ENCODE measurements around the gene PLA2G4D.

DNA sequence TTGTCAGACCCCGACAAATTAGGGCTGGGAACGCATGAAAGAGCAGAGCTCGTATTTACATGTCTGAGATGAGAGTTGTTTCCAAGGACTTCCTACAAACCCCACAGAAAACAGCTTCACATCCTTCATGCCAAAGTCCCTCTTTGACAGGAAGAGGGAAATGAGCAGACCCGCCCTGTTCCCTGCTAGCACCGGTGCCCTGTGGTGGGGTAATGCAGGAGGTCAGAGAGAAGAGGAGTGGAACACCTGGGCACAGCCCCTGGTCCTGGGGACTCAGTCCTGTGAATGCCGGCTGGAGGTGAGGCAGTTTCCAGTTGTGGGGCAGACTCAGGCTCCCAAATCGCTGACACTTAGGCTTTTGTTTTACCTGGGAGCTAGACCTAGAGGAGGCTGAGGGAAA is 4.0 kb downstream of the PLA2G4D start:
- TF ChIP-seq, protein P1, sequence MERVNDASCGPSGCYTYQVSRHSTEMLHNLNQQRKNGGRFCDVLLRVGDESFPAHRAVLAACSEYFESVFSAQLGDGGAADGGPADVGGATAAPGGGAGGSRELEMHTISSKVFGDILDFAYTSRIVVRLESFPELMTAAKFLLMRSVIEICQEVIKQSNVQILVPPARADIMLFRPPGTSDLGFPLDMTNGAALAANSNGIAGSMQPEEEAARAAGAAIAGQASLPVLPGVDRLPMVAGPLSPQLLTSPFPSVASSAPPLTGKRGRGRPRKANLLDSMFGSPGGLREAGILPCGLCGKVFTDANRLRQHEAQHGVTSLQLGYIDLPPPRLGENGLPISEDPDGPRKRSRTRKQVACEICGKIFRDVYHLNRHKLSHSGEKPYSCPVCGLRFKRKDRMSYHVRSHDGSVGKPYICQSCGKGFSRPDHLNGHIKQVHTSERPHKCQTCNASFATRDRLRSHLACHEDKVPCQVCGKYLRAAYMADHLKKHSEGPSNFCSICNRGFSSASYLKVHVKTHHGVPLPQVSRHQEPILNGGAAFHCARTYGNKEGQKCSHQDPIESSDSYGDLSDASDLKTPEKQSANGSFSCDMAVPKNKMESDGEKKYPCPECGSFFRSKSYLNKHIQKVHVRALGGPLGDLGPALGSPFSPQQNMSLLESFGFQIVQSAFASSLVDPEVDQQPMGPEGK (CRISPR knock-in tag; IDR thresholded peaks at IDR 0.05; ENCODE audit: borderline replicate concordance), result no peak
- TF ChIP-seq TCF4 (CRISPR knock-in tag; IDR thresholded peaks at IDR 0.05; ENCODE audit: borderline replicate concordance) (no peak), ARNTL (CRISPR knock-in tag; IDR thresholded peaks at IDR 0.05; ENCODE audit: borderline replicate concordance, low read depth) (no peak)
